NOMO-1 treated with DMSO at 0.1 percent for 48 hours (cell line): ENCODE results near the gene ATP13A2.
"Not testable (repeated sequence)": the region's sequence is repeated elsewhere in the genome, so short reads cannot be mapped to it uniquely, and the experiment has no call there.

Experiments
- DNase-seq: peaks from one replicate; lab custom pipeline; 2025; ENCODE audit not compliant: unreplicated experiment; lab: John Stamatoyannopoulos, UW

Gene ATP13A2

DNA sequence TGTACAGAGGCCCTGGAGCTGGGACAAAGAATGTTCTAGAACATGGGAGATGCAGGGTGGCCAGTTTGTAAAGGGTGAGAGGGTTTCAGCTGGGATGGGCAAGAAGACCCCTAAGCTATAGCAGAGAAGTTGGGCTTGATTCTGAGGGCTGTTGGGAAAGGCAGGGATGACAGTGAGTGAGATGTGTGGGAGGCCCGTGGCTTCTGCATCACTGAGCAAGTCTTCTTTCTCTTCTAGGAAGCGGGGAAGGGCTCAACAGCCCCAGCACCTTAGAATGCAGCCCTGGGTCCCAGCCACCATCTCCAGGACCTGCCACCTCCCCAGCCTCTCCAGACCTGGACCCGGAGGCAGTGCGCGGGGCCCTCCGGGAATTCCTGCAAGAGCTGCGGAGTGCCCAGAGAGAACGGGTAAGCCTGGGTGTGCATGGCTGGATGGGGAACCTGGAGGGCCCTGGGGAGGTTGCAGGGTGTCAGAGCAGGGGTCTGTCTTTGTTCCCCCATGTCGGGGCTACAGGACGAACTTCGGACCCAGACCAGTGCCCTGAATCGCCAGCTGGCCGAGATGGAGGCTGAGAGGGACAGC, 46.2 kb downstream of the ATP13A2 start:
- DNase-seq: no peak

- DNase-seq: not testable (repeated sequence)
These were observed 47.6 kb downstream of the ATP13A2 start for GRCh38 chr1:16964169-16964568.

- DNase-seq: no peak
These were observed 50.2 kb downstream of the ATP13A2 start for GRCh38 chr1:16961297-16962133.

GRCh38 chr1:16960560-16961296, 51.0 kb downstream of the ATP13A2 start:
- DNase-seq: peak; percentile 52

GRCh38 chr1:16958475-16958874, 53.3 kb downstream of the ATP13A2 start:
- DNase-seq: no peak

GRCh38 chr1:16957731-16958130, 54.0 kb downstream of the ATP13A2 start:
- DNase-seq: no peak

DNA sequence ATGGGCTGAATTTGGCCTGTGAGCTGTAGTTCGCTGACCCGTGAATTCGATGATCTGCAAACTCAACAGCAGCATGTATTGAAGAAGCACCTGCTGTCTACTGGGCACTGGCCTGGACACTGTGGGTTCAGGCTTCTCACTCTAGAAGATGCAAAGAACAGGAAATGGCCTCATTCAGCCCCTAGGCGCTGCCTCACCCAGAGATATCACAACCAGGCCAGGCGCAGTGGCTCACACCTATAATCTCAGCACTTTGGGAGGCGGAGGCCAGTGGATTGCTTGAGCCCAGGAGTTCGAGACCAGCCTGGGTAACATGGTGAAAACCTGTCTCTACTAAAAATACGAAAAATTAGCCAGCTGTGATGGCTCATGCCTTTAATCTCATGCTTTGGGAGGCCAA, 55.0 kb downstream of the ATP13A2 start:
- DNase-seq: no peak

- DNase-seq: no peak
These were observed 56.5 kb downstream of the ATP13A2 start for GRCh38 chr1:16955186-16955585.

DNA sequence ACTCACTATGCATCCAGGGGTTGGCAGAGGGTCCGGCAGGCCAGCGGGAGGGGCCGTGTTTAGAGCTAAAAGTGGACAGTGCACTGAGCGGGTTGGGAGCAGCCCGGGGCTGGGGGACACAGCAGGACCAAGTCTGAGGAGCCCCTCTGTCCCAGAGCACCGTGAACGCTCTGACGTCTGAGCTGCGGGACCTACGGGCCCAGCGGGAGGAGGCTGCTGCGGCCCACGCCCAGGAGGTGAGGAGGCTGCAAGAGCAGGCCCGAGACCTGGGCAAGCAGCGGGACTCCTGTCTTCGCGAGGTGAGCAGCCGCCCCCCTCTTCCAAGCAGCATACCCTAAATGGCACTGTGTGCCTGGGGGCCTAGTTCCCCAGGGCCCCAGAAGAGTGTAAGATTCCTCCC, 57.1 kb downstream of the ATP13A2 start:
- DNase-seq: no peak

DNA sequence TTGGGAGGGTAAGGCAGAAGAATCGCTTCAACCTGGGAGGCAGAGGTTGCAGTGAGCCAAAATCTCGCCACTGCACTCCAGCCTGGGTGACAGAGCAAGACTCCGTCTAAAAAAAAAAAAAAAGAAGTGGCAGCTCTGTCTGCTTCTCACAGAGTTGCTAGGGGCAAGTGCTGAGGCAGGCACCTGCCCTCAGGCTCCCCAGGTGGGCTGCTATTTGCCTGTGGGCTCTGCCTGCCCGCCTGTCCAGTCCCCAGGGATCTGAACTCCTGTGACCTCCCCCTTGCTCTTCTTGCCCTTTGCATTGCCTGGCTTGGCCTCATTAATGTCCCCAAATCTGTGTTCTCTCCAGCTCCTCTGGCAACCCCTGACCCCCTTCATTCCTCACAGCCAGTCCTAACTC, 59.4 kb downstream of the ATP13A2 start:
- not testable (repeated sequence) for DNase-seq

- DNase-seq: not testable (repeated sequence)
These were observed 62.7 kb downstream of the ATP13A2 start for GRCh38 chr1:16949026-16949425.

DNA sequence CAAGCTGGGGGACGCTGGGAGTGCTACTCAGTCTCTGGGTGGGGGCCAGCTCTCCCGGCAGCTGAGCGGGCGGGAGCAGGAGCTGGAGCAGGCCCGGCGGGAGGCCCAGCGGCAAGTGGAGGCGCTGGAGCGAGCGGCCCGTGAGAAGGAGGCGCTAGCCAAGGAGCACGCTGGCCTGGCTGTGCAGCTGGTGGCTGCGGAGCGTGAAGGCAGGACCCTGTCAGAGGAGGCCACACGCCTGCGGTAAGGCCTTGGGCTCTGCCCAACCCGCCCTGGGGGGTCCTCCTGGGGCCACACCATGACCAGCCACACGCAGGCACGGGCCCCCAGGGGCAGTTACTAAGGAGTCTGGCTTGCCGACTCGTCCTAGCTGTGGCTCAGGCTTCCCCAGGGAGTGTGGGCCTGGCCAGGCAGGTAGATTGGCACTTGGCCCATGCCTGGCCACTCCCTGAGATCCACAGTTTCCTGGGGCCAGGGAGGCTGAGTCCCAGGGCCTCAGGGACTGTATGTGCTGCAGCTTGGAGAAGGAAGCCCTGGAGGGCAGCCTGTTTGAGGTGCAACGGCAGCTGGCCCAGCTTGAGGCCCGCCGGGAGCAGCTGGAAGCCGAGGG, 63.3 kb downstream of the ATP13A2 start:
- not testable (repeated sequence) for DNase-seq

DNA sequence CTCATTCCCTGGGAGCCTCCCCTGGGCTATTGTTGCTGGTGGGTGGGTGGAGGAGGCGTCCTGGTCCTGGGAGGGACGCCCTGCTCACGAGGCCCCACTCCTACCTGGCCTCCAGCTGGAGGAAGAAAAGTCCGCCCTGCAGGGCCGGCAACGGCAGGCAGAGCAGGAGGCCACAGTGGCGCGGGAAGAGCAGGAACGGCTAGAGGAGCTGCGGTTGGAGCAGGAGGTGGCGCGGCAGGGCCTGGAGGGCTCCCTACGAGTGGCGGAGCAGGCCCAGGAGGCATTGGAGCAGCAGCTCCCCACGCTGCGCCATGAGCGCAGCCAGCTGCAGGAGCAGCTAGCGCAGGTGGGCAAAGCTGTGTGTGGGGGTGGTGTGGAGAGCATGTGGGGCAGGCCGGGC, 65.1 kb downstream of the ATP13A2 start:
- DNase-seq: no peak

GRCh38 chr1:16946185-16946584, 65.5 kb downstream of the ATP13A2 start:
- not testable (repeated sequence) for DNase-seq

DNA sequence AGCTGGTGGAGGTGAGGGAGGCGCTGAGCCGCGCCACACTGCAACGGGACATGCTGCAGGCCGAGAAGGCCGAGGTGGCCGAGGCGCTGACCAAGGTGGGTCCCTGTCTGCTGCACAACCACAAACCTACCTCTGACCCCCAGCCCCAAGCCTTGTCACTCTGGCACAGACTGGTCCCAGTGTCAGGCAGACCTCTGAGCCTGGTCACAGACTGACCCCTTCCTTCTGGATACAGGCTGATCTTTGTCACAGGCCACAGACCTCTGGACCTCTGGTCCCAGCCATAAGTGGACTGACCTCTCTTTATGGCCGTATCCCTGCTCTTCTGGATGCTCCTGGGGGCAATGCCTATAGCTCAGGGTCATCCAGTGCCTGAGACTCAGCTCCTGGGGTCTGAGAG, 66.2 kb downstream of the ATP13A2 start:
- not testable (repeated sequence) for DNase-seq

DNA sequence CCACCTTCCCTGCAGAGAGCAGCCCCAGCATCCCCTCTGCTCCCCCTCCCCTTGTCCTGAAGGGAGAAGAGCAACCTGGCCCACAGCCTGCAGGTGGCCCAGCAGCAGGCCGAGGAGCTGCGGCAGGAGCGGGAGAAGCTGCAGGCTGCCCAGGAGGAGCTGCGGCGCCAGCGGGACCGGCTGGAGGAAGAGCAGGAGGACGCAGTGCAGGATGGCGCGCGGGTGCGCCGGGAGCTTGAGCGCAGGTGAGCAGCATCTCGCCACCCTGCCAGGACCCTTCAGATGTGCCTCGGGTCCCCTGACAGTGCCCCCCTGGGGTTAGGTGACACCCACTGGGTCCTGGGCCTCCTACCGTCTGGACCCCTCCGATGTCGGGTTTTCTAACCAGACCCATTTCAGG, 67.7 kb downstream of the ATP13A2 start:
- no peak for DNase-seq

GRCh38 chr1:16939386-16940180, 72.1 kb downstream of the ATP13A2 start:
- not testable (repeated sequence) for DNase-seq

DNA sequence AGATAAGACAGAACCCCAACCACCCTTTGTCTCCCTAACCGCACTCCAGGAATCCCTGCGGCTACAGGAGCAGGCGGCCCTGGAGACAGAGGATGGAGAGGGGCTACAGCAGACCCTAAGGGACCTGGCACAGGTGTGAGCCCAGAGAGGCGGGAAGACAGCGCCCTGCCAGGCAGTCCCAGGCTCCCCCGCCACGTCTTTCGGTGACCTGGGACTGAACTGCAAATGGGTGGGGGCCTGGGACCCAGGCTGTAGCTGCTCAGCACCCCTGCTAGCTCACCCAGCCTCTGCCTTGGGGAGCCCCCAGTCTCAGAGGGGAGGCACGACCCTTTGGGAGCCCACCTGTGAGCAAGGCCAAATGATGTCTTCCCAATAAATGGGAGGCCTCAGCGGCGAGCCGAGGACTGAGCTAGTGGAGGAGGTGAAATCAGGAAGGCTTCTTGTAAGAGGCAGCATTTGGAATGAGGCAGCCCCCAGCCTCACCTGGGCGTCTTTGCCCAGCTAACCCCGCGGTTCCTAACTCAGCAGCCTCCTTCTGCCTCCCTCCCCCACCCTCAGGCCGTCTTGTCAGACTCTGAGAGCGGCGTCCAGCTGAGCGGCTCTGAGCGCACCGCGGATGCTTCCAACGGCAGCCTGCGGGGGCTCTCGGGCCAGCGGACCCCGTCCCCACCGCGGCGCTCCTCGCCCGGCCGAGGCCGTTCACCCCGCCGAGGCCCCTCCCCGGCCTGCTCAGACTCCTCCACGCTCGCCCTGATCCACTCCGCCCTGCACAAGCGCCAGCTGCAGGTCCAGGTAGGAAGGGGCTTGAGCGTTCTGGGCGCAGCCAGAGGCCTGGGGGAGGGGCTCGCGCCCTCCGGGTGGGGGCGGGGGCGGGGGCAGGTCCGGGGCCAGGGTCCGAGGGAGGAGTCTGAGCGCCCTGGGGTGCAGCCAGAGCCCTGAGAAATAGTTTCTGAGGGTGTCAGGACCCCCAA, 73.1 kb downstream of the ATP13A2 start:
- DNase-seq: no peak

DNA sequence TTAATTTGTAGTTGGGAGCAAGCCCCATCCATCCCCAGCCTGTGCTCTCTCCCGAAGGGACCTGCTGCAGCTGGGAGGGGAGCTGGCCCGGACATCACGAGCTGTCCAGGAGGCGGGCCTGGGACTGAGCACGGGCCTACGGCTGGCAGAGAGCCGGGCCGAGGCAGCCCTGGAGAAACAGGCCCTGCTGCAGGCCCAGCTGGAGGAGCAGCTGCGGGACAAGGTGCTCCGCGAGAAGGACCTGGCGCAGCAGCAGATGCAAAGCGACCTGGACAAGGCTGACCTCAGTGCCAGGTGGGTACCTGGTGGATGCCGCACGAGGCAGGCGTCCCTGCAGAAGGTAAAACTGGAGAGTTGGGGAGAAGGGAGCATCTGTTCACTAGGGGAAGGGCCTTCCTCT, 75.1 kb downstream of the ATP13A2 start:
- not testable (repeated sequence) for DNase-seq
